ENCODE data around the gene VPS26C. TPM values are rescaled to one million over a fixed set of nuclear protein-coding genes. Genes with fewer than 3 reads are reported as not detected.

Gene VPS26C
- total RNA-seq, 1 donor from 2014 or later: 57.6 TPM

- peaks cover 12% of the 10 kb centered on the region for H3K4me1 ChIP-seq
- no peak for DNase-seq
- H3K27ac ChIP-seq: no peak overlapping the region
- no peak overlapping the region for H3K4me3 ChIP-seq
- intact Hi-C loops (cut with DNase I): no loop called here
- H3K9me3 ChIP-seq: no peaks in the 10 kb centered on the region
- no peaks in the 10 kb centered on the region for H3K36me3 ChIP-seq
- no peak for ATAC-seq
- TF ChIP-seq CTCF (IDR thresholded peaks at IDR 0.05): no peak
- H3K27me3 ChIP-seq: no peaks in the 10 kb centered on the region
These were observed 2.3 kb upstream of the VPS26C start for GRCh38 chr21:37269481-37269880.

- Histone ChIP-seq H3K4me1 (peaks cover 24% of the 10 kb centered on the region), H3K27ac (peak overlapping the region; percentile 100), H3K36me3 (no peaks in the 10 kb centered on the region), H3K27me3 (no peaks in the 10 kb centered on the region), H3K9me3 (no peaks in the 10 kb centered on the region), H3K4me3 (peak overlapping the region; percentile 95)
- intact Hi-C loops (cut with DNase I): no loop called here
- no peak for TF ChIP-seq CTCF (IDR thresholded peaks at IDR 0.05)
- no peak for DNase-seq
- no peak for ATAC-seq
These were observed 1.0 kb upstream of the VPS26C start for GRCh38 chr21:37268186-37268503.

- no peaks in the 10 kb centered on the region for H3K27me3 ChIP-seq
- peak overlapping the region; percentile 100 for H3K27ac ChIP-seq
- DNase-seq (peak; percentile 87), ATAC-seq (peak; percentile 4)
- H3K36me3 ChIP-seq: no peaks in the 10 kb centered on the region
- intact Hi-C loops (cut with DNase I): no loop called here
- TF ChIP-seq CTCF (IDR thresholded peaks at IDR 0.05): no peak
- peaks cover 24% of the 10 kb centered on the region for H3K4me1 ChIP-seq
- no peaks in the 10 kb centered on the region for H3K9me3 ChIP-seq
- H3K4me3 ChIP-seq: peak overlapping the region; percentile 95
These were observed 466 bp downstream of the VPS26C start for GRCh38 chr21:37266515-37267221.

- TF ChIP-seq CTCF (IDR thresholded peaks at IDR 0.05): no peak
- peaks cover 24% of the 10 kb centered on the region for H3K4me1 ChIP-seq
- no peak overlapping the region for H3K4me3 ChIP-seq
- intact Hi-C loops (cut with DNase I): no loop called here
- ATAC-seq (no peak), DNase-seq (no peak)
- H3K36me3 ChIP-seq: no peaks in the 10 kb centered on the region
- H3K9me3 ChIP-seq: no peaks in the 10 kb centered on the region
- H3K27ac ChIP-seq: no peak overlapping the region
- no peaks in the 10 kb centered on the region for H3K27me3 ChIP-seq
These were observed 2.3 kb downstream of the VPS26C start for GRCh38 chr21:37264808-37265207.

GRCh38 chr21:37263827-37264600, 3.1 kb downstream of the VPS26C start:
- Histone ChIP-seq H3K36me3 (no peaks in the 10 kb centered on the region), H3K4me1 (peaks cover 28% of the 10 kb centered on the region), H3K4me3 (no peak overlapping the region), H3K27ac (no peak overlapping the region), H3K9me3 (no peaks in the 10 kb centered on the region), H3K27me3 (no peaks in the 10 kb centered on the region)
- no peak for ATAC-seq
- TF ChIP-seq CTCF (IDR thresholded peaks at IDR 0.05): no peak
- intact Hi-C loops (cut with DNase I): no loop called here
- no peak for DNase-seq
